HepG2 (cell line): ENCODE measurements around the gene BPIFA1. TPM values are rescaled to one million over a fixed set of nuclear protein-coding genes. Genes with fewer than 3 reads are reported as not detected.
A peak's percentile ranks its signal among the peaks of the same experiment; 100 is the strongest.

ENCODE experiments used
- EZH2 ChIP-seq: conservative IDR thresholded peaks from 2 replicates; pipeline ENCODE4 v1.6.1; 2012; ENCODE audit warnings: mild to moderate bottlenecking, low read depth, low read length, moderate library complexity
- JDP2 ChIP-seq: sonication (generic); formaldehyde crosslinking; IDR thresholded peaks from 2 replicates; pipeline ENCODE4 v1.8.1; 2022; ENCODE audit warnings: missing genetic modification reagents, borderline replicate concordance
- MIER3 ChIP-seq: IDR thresholded peaks from 2 replicates; pipeline ENCODE4 v1.6.1; 2016; ENCODE audit warnings: missing compliant biosample characterization, borderline replicate concordance
- RFX3 ChIP-seq: IDR thresholded peaks from 2 replicates; pipeline ENCODE4 v1.6.1; 2016; ENCODE audit warnings: missing biosample characterization, missing genetic modification reagents
- RXRB ChIP-seq: IDR thresholded peaks from 2 replicates; pipeline ENCODE4 v1.6.1; 2016; ENCODE audit warnings: borderline replicate concordance, missing genetic modification reagents, missing compliant biosample characterization
- XRCC5 ChIP-seq: fragments of 200-400 bp; formaldehyde crosslinking; optimal IDR thresholded peaks from 2 replicates; pipeline ENCODE3; 2017; ENCODE audit warnings: mild to moderate bottlenecking, low read length
- ZFX ChIP-seq: sonication (generic); formaldehyde crosslinking; IDR thresholded peaks from 2 replicates; pipeline ENCODE4 v1.4.0; 2020; ENCODE audit warnings: mild to moderate bottlenecking, low read depth, missing genetic modification reagents, moderate library complexity
- ZNF260 ChIP-seq: sonication (generic); formaldehyde crosslinking; IDR thresholded peaks from 2 replicates; pipeline ENCODE4 v1.4.0; 2020; ENCODE audit warnings: missing genetic modification reagents, low read depth, mild to moderate bottlenecking, borderline replicate concordance
- ZNF724P ChIP-seq: sonication (generic); formaldehyde crosslinking; IDR thresholded peaks from 2 replicates; pipeline ENCODE4 v1.8.0; 2022; ENCODE audit warnings: missing genetic modification reagents, borderline replicate concordance
- ZNF83 ChIP-seq: sonication (generic); formaldehyde crosslinking; IDR thresholded peaks from 2 replicates; pipeline ENCODE4 v1.4.0; 2020; ENCODE audit warnings: missing genetic modification reagents, mild to moderate bottlenecking, borderline replicate concordance
- polyA plus RNA-seq, 8 experiments: library from polyadenylated mRNA; depleted of rRNA in 3 of 8; stranded (reverse) in 7 of 8; unstranded in 1 of 8; fragments of >200 nt; fragmentation: Illumina TruSeq in 4 of 8; extraction: Trizol in 4 of 8; gene quantifications; 2 replicates each; pipeline versions ENCODE4 v1.2.1 to v1.2.3, GENCODE V29; 2011 to 2016; ENCODE audit warnings: low read depth in 4 of 8, missing spikeins in 1 of 8, mixed read lengths in 1 of 8; ENCODE audit not compliant: insufficient read depth in 1 of 8
- total RNA-seq, 5 experiments: library from RNA; depleted of rRNA; stranded (reverse); fragments of >200 nt; fragmentation: Illumina TruSeq; extraction: Trizol; gene quantifications; 2 replicates each; pipeline ENCODE4 v1.2.3, GENCODE V29; 2016; ENCODE audit warnings: low read depth in 1 of 5
- TF ChIP-seq, protein P1 (sequence below): sonication (generic); formaldehyde crosslinking; IDR thresholded peaks from 2 replicates; pipeline ENCODE4 v1.4.0; 2020; ENCODE audit warnings: missing genetic modification reagents, borderline replicate concordance
- TF ChIP-seq, protein P2 (sequence below): sonication (generic); formaldehyde crosslinking; IDR thresholded peaks from 2 replicates; pipeline ENCODE4 v1.4.0; 2020; ENCODE audit warnings: missing genetic modification reagents, borderline replicate concordance
- TF ChIP-seq, protein P3 (sequence below): IDR thresholded peaks from 2 replicates; pipeline ENCODE4 v1.6.1; 2016; ENCODE audit warnings: low read depth, borderline replicate concordance
- TF ChIP-seq, protein P4 (sequence below): sonication (generic); formaldehyde crosslinking; conservative IDR thresholded peaks from 2 replicates; pipeline ENCODE4 v1.4.0; 2020; ENCODE audit warnings: missing genetic modification reagents
- TF ChIP-seq, protein P5 (sequence below): sonication (generic); formaldehyde crosslinking; IDR thresholded peaks from 2 replicates; pipeline ENCODE4 v1.8.0; 2022; ENCODE audit warnings: mild to moderate bottlenecking, missing genetic modification reagents
- TF ChIP-seq, protein P6 (sequence below): fragments of 450-650 bp; IDR thresholded peaks from 2 replicates; pipeline ENCODE4 v1.6.1; 2017; ENCODE audit warnings: mild to moderate bottlenecking
- TF ChIP-seq, protein P7 (sequence below): sonication (generic); formaldehyde crosslinking; IDR thresholded peaks from 2 replicates; pipeline ENCODE4 v1.5.0; 2020; ENCODE audit warnings: mild to moderate bottlenecking, missing genetic modification reagents, moderate library complexity

Gene BPIFA1
- total and polyA plus RNA-seq, 2 of the 13 experiments (the other 11 are each of a cell fraction or from before 2014, with no cell fraction given) = not detected

DNA sequence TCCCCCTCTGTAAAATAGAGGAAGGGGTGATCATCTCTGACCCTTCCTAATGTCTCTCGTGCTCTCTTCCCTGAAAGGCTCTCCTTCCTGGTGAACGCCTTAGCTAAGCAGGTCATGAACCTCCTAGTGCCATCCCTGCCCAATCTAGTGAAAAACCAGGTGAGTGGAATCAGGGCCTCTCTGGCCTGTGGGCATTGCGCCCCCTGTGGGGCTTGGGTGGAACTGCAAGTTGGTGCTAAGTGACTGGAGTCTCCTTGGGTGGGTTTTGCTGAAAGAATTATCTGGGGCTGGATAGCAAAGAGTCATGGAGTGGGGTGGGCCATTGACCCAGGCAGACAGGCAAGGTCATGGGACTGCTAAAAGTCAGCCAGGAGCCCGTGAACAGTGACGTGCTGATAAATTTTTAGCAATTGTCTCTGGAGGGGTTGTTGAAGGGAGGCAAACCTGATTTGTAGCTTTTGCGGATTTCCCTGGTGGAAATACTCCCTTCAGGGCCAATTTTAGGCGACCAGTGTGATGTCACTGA is 56.1 kb downstream of the BPIFA1 start (continued):
- TF ChIP-seq, protein P1, sequence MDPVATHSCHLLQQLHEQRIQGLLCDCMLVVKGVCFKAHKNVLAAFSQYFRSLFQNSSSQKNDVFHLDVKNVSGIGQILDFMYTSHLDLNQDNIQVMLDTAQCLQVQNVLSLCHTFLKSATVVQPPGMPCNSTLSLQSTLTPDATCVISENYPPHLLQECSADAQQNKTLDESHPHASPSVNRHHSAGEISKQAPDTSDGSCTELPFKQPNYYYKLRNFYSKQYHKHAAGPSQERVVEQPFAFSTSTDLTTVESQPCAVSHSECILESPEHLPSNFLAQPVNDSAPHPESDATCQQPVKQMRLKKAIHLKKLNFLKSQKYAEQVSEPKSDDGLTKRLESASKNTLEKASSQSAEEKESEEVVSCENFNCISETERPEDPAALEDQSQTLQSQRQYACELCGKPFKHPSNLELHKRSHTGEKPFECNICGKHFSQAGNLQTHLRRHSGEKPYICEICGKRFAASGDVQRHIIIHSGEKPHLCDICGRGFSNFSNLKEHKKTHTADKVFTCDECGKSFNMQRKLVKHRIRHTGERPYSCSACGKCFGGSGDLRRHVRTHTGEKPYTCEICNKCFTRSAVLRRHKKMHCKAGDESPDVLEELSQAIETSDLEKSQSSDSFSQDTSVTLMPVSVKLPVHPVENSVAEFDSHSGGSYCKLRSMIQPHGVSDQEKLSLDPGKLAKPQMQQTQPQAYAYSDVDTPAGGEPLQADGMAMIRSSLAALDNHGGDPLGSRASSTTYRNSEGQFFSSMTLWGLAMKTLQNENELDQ (CRISPR knock-in tag) = peak; percentile 79; the same call in 1 of the 2 replicates
- 0 out of 2 replicates have a peak, but pooled peaks have one; percentile 66 for TF ChIP-seq ZNF724P (CRISPR knock-in tag)
- no peak for TF ChIP-seq ZNF83 (CRISPR knock-in tag)
- TF ChIP-seq RFX3 (CRISPR knock-in tag) = 0 out of 2 replicates have a peak, but pooled peaks have one; percentile 13
- 0 out of 2 replicates have a peak, but pooled peaks have one; percentile 40 for TF ChIP-seq MIER3 (CRISPR knock-in tag)
- TF ChIP-seq RXRB (CRISPR knock-in tag) = peak; percentile 45; the same call in 1 of the 2 replicates
- TF ChIP-seq, protein P2, sequence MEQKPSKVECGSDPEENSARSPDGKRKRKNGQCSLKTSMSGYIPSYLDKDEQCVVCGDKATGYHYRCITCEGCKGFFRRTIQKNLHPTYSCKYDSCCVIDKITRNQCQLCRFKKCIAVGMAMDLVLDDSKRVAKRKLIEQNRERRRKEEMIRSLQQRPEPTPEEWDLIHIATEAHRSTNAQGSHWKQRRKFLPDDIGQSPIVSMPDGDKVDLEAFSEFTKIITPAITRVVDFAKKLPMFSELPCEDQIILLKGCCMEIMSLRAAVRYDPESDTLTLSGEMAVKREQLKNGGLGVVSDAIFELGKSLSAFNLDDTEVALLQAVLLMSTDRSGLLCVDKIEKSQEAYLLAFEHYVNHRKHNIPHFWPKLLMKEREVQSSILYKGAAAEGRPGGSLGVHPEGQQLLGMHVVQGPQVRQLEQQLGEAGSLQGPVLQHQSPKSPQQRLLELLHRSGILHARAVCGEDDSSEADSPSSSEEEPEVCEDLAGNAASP (CRISPR knock-in tag) = 0 out of 2 replicates have a peak, but pooled peaks have one; percentile 66
- TF ChIP-seq XRCC5 = peak; percentile 71
- TF ChIP-seq, protein P3, sequence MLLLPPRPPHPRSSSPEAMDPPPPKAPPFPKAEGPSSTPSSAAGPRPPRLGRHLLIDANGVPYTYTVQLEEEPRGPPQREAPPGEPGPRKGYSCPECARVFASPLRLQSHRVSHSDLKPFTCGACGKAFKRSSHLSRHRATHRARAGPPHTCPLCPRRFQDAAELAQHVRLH (CRISPR knock-in tag) = no peak
- TF ChIP-seq, protein P4, sequence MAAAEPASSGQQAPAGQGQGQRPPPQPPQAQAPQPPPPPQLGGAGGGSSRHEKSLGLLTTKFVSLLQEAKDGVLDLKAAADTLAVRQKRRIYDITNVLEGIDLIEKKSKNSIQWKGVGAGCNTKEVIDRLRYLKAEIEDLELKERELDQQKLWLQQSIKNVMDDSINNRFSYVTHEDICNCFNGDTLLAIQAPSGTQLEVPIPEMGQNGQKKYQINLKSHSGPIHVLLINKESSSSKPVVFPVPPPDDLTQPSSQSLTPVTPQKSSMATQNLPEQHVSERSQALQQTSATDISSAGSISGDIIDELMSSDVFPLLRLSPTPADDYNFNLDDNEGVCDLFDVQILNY (CRISPR knock-in tag) = no peak
- TF ChIP-seq ZFX (CRISPR knock-in tag) = peak; percentile 40; the same call in 1 of the 2 replicates
- peak; percentile 77; the same call in 1 of the 2 replicates for TF ChIP-seq EZH2
- TF ChIP-seq, protein P5, sequence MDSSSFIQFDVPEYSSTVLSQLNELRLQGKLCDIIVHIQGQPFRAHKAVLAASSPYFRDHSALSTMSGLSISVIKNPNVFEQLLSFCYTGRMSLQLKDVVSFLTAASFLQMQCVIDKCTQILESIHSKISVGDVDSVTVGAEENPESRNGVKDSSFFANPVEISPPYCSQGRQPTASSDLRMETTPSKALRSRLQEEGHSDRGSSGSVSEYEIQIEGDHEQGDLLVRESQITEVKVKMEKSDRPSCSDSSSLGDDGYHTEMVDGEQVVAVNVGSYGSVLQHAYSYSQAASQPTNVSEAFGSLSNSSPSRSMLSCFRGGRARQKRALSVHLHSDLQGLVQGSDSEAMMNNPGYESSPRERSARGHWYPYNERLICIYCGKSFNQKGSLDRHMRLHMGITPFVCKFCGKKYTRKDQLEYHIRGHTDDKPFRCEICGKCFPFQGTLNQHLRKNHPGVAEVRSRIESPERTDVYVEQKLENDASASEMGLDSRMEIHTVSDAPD = no peak
- TF ChIP-seq, protein P6, sequence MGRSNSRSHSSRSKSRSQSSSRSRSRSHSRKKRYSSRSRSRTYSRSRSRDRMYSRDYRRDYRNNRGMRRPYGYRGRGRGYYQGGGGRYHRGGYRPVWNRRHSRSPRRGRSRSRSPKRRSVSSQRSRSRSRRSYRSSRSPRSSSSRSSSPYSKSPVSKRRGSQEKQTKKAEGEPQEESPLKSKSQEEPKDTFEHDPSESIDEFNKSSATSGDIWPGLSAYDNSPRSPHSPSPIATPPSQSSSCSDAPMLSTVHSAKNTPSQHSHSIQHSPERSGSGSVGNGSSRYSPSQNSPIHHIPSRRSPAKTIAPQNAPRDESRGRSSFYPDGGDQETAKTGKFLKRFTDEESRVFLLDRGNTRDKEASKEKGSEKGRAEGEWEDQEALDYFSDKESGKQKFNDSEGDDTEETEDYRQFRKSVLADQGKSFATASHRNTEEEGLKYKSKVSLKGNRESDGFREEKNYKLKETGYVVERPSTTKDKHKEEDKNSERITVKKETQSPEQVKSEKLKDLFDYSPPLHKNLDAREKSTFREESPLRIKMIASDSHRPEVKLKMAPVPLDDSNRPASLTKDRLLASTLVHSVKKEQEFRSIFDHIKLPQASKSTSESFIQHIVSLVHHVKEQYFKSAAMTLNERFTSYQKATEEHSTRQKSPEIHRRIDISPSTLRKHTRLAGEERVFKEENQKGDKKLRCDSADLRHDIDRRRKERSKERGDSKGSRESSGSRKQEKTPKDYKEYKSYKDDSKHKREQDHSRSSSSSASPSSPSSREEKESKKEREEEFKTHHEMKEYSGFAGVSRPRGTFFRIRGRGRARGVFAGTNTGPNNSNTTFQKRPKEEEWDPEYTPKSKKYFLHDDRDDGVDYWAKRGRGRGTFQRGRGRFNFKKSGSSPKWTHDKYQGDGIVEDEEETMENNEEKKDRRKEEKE = no peak
- TF ChIP-seq JDP2 = no peak
- TF ChIP-seq, protein P7, sequence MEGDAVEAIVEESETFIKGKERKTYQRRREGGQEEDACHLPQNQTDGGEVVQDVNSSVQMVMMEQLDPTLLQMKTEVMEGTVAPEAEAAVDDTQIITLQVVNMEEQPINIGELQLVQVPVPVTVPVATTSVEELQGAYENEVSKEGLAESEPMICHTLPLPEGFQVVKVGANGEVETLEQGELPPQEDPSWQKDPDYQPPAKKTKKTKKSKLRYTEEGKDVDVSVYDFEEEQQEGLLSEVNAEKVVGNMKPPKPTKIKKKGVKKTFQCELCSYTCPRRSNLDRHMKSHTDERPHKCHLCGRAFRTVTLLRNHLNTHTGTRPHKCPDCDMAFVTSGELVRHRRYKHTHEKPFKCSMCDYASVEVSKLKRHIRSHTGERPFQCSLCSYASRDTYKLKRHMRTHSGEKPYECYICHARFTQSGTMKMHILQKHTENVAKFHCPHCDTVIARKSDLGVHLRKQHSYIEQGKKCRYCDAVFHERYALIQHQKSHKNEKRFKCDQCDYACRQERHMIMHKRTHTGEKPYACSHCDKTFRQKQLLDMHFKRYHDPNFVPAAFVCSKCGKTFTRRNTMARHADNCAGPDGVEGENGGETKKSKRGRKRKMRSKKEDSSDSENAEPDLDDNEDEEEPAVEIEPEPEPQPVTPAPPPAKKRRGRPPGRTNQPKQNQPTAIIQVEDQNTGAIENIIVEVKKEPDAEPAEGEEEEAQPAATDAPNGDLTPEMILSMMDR (CRISPR knock-in tag) = peak; percentile 100
- no peak for TF ChIP-seq ZNF260
